HL-60 (cell line): ENCODE measurements around the gene SUV39H1.

Experiments
- CTCF ChIP-seq: IDR thresholded peaks from one replicate; pipeline ENCODE4 v1.5.1; 2011; ENCODE audit warnings: low read length, control low read depth, inconsistent platforms; ENCODE audit not compliant: insufficient read depth
- GABPA ChIP-seq: IDR thresholded peaks from 2 replicates; pipeline ENCODE4 v1.6.1; 2012; ENCODE audit warnings: low read depth
- POLR2AphosphoS5 ChIP-seq: IDR thresholded peaks from 2 replicates; pipeline ENCODE4 v1.6.1; 2012; ENCODE audit warnings: low read depth
- REST ChIP-seq: IDR thresholded peaks from 2 replicates; pipeline ENCODE4 v1.6.1; 2012; ENCODE audit warnings: low read depth; ENCODE audit not compliant: insufficient replicate concordance

GRCh38 chrX:48700951-48701653 is 4.6 kb downstream of the SUV39H1 start:
- TF ChIP-seq CTCF (no peak), REST (no peak), POLR2AphosphoS5 (no peak), GABPA (no peak)
